Measurements from ENCODE around the gene EXOC4. TPM values are rescaled to one million over a fixed set of nuclear protein-coding genes. Genes with fewer than 3 reads are reported as not detected.

The EXOC4 gene
- total RNA-seq, 4 donors from 2014 or later, result 60.0 to 187 (median 80.1) TPM

GRCh38 chr7:133381965-133382364 is 129.1 kb downstream of the EXOC4 start:
- peaks cover 4% of the 10 kb centered on the region for H3K9me3 ChIP-seq
- no peaks in the 10 kb centered on the region for H3K27me3 ChIP-seq
- H3K4me1 ChIP-seq, result no peaks in the 10 kb centered on the region
- H3K36me3 ChIP-seq, result no peaks in the 10 kb centered on the region
- DNase-seq (ENCODE audit: low spot score in 2 of 2), result no peak
- no peak overlapping the region for H3K27ac ChIP-seq
- 100% methylated on average over 1 of the region's 1 CpG for WGBS
- H3K4me3 ChIP-seq, result no peak overlapping the region
- TF ChIP-seq POLR2A (IDR thresholded peaks at IDR 0.05), result no peak

DNA sequence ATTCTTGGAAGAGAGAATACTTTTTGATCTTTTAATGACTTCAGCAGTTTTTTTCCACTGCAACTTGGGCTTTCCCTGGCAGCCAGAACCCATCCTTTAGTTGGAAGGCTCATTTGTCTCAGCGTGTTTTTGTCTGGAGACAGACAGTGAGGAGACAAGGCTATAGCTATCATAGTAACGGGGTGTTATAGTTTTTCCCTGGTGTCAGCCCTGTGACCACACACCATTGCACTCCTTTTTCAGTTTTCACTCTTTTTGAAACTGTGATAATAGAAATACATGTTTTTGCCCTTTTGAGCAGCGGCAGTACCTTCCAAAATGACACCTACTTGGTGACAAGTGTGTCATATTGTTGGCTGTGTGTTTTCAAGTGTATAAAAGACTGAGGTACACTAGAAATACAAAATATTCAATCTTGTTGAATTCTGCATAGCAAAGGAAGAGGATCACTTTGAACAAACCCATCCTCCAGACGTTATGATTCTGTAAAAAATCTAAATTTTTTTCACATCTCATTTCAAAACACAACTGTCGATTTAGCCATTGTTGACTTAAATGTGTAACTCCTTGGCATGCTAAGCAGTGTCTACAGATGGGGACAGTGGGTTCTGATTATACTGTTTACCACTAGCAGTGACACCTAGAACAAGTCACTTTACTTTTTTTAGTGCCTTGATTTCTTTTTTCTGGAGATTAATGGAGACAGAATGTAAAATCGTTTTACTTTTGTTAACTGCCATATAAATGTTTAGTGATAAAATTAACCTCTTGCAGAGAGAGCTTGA is 130.1 kb downstream of the EXOC4 start:
- 56% methylated on average over 6 of the region's 6 CpGs for WGBS
- TF ChIP-seq POLR2A (IDR thresholded peaks at IDR 0.05) (no peak), POLR2AphosphoS5 (IDR thresholded peaks at IDR 0.05) (no peak), EP300 (IDR thresholded peaks at IDR 0.05) (no peak)
- TF ChIP-seq, protein P1, sequence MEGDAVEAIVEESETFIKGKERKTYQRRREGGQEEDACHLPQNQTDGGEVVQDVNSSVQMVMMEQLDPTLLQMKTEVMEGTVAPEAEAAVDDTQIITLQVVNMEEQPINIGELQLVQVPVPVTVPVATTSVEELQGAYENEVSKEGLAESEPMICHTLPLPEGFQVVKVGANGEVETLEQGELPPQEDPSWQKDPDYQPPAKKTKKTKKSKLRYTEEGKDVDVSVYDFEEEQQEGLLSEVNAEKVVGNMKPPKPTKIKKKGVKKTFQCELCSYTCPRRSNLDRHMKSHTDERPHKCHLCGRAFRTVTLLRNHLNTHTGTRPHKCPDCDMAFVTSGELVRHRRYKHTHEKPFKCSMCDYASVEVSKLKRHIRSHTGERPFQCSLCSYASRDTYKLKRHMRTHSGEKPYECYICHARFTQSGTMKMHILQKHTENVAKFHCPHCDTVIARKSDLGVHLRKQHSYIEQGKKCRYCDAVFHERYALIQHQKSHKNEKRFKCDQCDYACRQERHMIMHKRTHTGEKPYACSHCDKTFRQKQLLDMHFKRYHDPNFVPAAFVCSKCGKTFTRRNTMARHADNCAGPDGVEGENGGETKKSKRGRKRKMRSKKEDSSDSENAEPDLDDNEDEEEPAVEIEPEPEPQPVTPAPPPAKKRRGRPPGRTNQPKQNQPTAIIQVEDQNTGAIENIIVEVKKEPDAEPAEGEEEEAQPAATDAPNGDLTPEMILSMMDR (IDR thresholded peaks at IDR 0.05), result no peak
- no peaks in the 10 kb centered on the region for H3K36me3 ChIP-seq
- H3K27me3 ChIP-seq, result no peaks in the 10 kb centered on the region
- H3K9me3 ChIP-seq, result peaks cover 1% of the 10 kb centered on the region
- no peak for DNase-seq (ENCODE audit: low spot score in 2 of 2)
- no peaks in the 10 kb centered on the region for H3K4me1 ChIP-seq
- no peak overlapping the region for H3K4me3 ChIP-seq
- no peak overlapping the region for H3K27ac ChIP-seq

GRCh38 chr7:133386205-133386604 is 133.3 kb downstream of the EXOC4 start:
- H3K4me3 ChIP-seq, result no peak overlapping the region
- H3K27ac ChIP-seq, result no peak overlapping the region
- TF ChIP-seq, protein P1 (IDR thresholded peaks at IDR 0.05), result no peak
- no peak for TF ChIP-seq EP300 (IDR thresholded peaks at IDR 0.05)
- TF ChIP-seq POLR2A (IDR thresholded peaks at IDR 0.05), result no peak
- no peak for TF ChIP-seq POLR2AphosphoS5 (IDR thresholded peaks at IDR 0.05)
- WGBS, result 98% methylated on average over 2 of the region's 2 CpGs
- H3K4me1 ChIP-seq, result no peaks in the 10 kb centered on the region
- H3K9me3 ChIP-seq, result no peaks in the 10 kb centered on the region
- no peak for DNase-seq (ENCODE audit: low spot score in 2 of 2)
- no peaks in the 10 kb centered on the region for H3K27me3 ChIP-seq
- H3K36me3 ChIP-seq, result no peaks in the 10 kb centered on the region

DNA sequence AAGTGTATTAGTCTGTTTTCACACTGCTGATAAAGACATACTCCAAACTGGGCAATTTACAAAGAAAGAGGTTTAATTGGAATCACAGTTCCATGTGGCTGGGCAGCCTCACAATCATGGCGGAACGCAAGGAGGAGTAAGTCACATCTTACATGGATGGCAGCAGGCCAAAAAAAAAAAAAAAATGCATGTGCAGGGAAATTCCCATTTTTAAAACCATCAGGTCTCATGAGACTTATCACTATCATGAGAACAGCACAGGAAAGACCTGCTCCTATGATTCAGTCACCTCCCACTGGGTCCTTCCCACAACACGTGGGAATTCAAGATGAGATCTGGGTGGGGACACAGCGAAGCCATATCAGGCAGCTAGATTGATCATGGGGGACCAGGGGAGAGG is 136.8 kb downstream of the EXOC4 start:
- TF ChIP-seq POLR2AphosphoS5 (IDR thresholded peaks at IDR 0.05) (no peak), EP300 (IDR thresholded peaks at IDR 0.05) (no peak), POLR2A (IDR thresholded peaks at IDR 0.05) (no peak)
- TF ChIP-seq, protein P1 (IDR thresholded peaks at IDR 0.05), result no peak
- Histone ChIP-seq H3K4me3 (no peak overlapping the region), H3K36me3 (no peaks in the 10 kb centered on the region), H3K4me1 (no peaks in the 10 kb centered on the region), H3K27ac (no peak overlapping the region), H3K27me3 (no peaks in the 10 kb centered on the region), H3K9me3 (no peaks in the 10 kb centered on the region)
- WGBS, result 78% methylated on average over 4 of the region's 4 CpGs
- DNase-seq (ENCODE audit: low spot score in 2 of 2), result no peak

DNA sequence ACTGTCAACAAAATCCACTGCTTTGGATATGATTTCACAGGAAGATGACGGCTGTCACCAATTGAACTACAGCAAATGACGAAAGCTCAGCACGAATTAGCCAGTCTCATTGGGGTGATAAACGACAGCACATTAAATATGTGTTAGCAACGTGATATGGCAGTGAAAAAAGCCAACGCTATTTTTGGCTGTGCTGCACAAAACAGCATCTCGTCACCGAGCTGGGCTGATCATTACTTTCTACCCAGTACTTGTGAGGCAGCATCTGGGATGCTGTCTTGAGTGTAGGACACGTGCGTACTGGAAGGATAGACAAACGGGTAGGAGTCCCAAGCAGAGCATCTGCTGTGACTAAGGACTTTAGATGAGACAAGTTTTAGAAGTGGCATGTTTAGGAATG is 138.3 kb downstream of the EXOC4 start:
- no peaks in the 10 kb centered on the region for H3K27me3 ChIP-seq
- no peaks in the 10 kb centered on the region for H3K36me3 ChIP-seq
- 89% methylated on average over 11 of the region's 11 CpGs for WGBS
- no peak overlapping the region for H3K4me3 ChIP-seq
- no peak for DNase-seq (ENCODE audit: low spot score in 2 of 2)
- TF ChIP-seq EP300 (IDR thresholded peaks at IDR 0.05) (no peak), POLR2AphosphoS5 (IDR thresholded peaks at IDR 0.05) (no peak), POLR2A (IDR thresholded peaks at IDR 0.05) (no peak)
- TF ChIP-seq, protein P1 (IDR thresholded peaks at IDR 0.05), result no peak
- no peaks in the 10 kb centered on the region for H3K9me3 ChIP-seq
- H3K27ac ChIP-seq, result no peak overlapping the region
- H3K4me1 ChIP-seq, result no peaks in the 10 kb centered on the region
